IMR-90 (cell line): ENCODE measurements around the gene HTT. TPM values are rescaled to one million over a fixed set of nuclear protein-coding genes. Genes with fewer than 3 reads are reported as not detected.

ENCODE experiments used
- ATAC-seq: fragments of 200-7000 bp; cut with Tn5 transposase; 2 replicates; pipeline ENCODE4 v1.9.1; 2020; ENCODE audit warnings: low read depth, mild to moderate bottlenecking, moderate library complexity
- BruUV-seq: library from RNA; stranded (reverse); fragments of 400-500 nt; replicated peaks from 2 replicates; lab custom pipeline; 2021; lab: Mats Ljungman, UMichigan
- CTCF ChIA-PET: fragments of 300-600 bp; formaldehyde crosslinking; extraction: SDS; loops from one replicate; lab custom pipeline; 2021; ENCODE audit warnings: antibody characterized with exemption; lab: Yijun Ruan, JAX
- POLR2A ChIA-PET: fragments of 300-600 bp; sonication (Branson Sonifier 250); formaldehyde crosslinking; loops from one replicate; lab custom pipeline; 2022; ENCODE audit warnings: antibody characterized with exemption; ENCODE audit not compliant: unreplicated experiment; lab: Charles Lee
- DNase-seq: peaks from one replicate; pipeline ENCODE4 v3.0.0; 2013
- H2AFZ ChIP-seq: replicated peaks from 2 replicates; pipeline ENCODE3; 2013; ENCODE audit warnings: low read length, mild to moderate bottlenecking; ENCODE audit not compliant: poor library complexity
- H2AK5ac ChIP-seq: 2 replicates; pipeline ENCODE4 v1.6.1; 2013; ENCODE audit warnings: low read depth, low read length, inconsistent platforms
- H2AK9ac ChIP-seq: replicated peaks from 2 replicates; pipeline ENCODE3; 2013; ENCODE audit warnings: mild to moderate bottlenecking, low read depth, low read length, moderate library complexity; ENCODE audit not compliant: poor library complexity
- H2BK120ac ChIP-seq: 2 replicates; pipeline ENCODE4 v1.6.1; 2013; ENCODE audit warnings: low read depth, low read length, inconsistent platforms
- H2BK15ac ChIP-seq: 3 replicates; pipeline ENCODE4 v1.6.1; 2013; ENCODE audit warnings: low read depth, low read length, inconsistent platforms
- H2BK20ac ChIP-seq: 2 replicates; pipeline ENCODE4 v1.6.1; 2013; ENCODE audit warnings: low read depth, mild to moderate bottlenecking, inconsistent platforms, low read length, moderate library complexity
- H2BK5ac ChIP-seq: 2 replicates; pipeline ENCODE4 v1.6.1; 2013; ENCODE audit warnings: mild to moderate bottlenecking, low read depth, low read length, inconsistent platforms; ENCODE audit not compliant: poor library complexity, severe bottlenecking
- H3K14ac ChIP-seq: replicated peaks from 2 replicates; pipeline ENCODE4 v1.6.1; 2013; ENCODE audit warnings: low read depth, low read length, inconsistent platforms
- H3K18ac ChIP-seq: 2 replicates; pipeline ENCODE4 v1.6.1; 2013; ENCODE audit warnings: low read depth, low read length, control low read depth
- H3K23ac ChIP-seq: 2 replicates; pipeline ENCODE4 v1.6.1; 2013; ENCODE audit warnings: low read depth, low read length, inconsistent platforms
- H3K27ac ChIP-seq: 2 replicates; pipeline ENCODE4 v1.5.1; 2013; ENCODE audit warnings: mild to moderate bottlenecking, control low read depth, low read length; ENCODE audit not compliant: insufficient read depth
- H3K27me3 ChIP-seq: 2 replicates; pipeline ENCODE4 v1.6.1; 2013; ENCODE audit warnings: low read length; ENCODE audit not compliant: control insufficient read depth, insufficient read depth
- H3K36me3 ChIP-seq: 2 replicates; pipeline ENCODE4 v1.6.1; 2013; ENCODE audit warnings: low read length, mixed read lengths; ENCODE audit not compliant: control insufficient read depth, insufficient read depth
- H3K4ac ChIP-seq: 2 replicates; pipeline ENCODE4 v1.6.1; 2013; ENCODE audit warnings: low read depth, low read length, inconsistent platforms
- H3K4me1 ChIP-seq: 2 replicates; pipeline ENCODE4 v1.6.1; 2013; ENCODE audit warnings: low read length, mixed read lengths; ENCODE audit not compliant: control insufficient read depth, insufficient read depth
- H3K4me2 ChIP-seq: 2 replicates; pipeline ENCODE4 v1.6.1; 2013; ENCODE audit warnings: low read depth, mild to moderate bottlenecking, control low read depth, low read length, moderate library complexity
- H3K4me3 ChIP-seq: 2 replicates; pipeline ENCODE4 v1.5.1; 2013; ENCODE audit warnings: low read depth, mild to moderate bottlenecking, control low read depth, low read length, moderate library complexity; ENCODE audit not compliant: insufficient read depth
- H3K56ac ChIP-seq: 2 replicates; pipeline ENCODE4 v1.6.1; 2013; ENCODE audit warnings: low read length, inconsistent platforms; ENCODE audit not compliant: insufficient read depth; ENCODE audit errors: extremely low read depth
- H3K79me1 ChIP-seq, 2 experiments: 2 replicates each; pipeline ENCODE4 v1.6.1; 2013; ENCODE audit warnings: low read length in 2 of 2, inconsistent platforms in 1 of 2, low read depth in 1 of 2
- H3K9ac ChIP-seq: 2 replicates; pipeline ENCODE4 v1.6.1; 2013; ENCODE audit warnings: low read depth, low read length, control low read depth
- H3K9me1 ChIP-seq: 2 replicates; pipeline ENCODE4 v1.6.1; 2013; ENCODE audit warnings: low read length, inconsistent platforms; ENCODE audit not compliant: insufficient read depth
- H3K9me3 ChIP-seq: 2 replicates; pipeline ENCODE4 v1.6.1; 2013; ENCODE audit warnings: low read length; ENCODE audit not compliant: control insufficient read depth, insufficient read depth
- H4K20me1 ChIP-seq: 2 replicates; pipeline ENCODE4 v1.6.1; 2013; ENCODE audit warnings: low read length, inconsistent platforms; ENCODE audit not compliant: insufficient read depth
- H4K5ac ChIP-seq: 2 replicates; pipeline ENCODE4 v1.6.1; 2013; ENCODE audit warnings: mild to moderate bottlenecking, low read depth, low read length, control low read depth
- H4K8ac ChIP-seq, 2 experiments: 2 replicates each; pipeline ENCODE4 v1.6.1; 2013; ENCODE audit warnings: low read depth in 2 of 2, low read length in 2 of 2, control low read depth in 1 of 2, inconsistent platforms in 1 of 2
- H4K91ac ChIP-seq: 2 replicates; pipeline ENCODE4 v1.6.1; 2013; ENCODE audit warnings: low read depth, low read length, inconsistent platforms; ENCODE audit not compliant: insufficient read depth
- BHLHE40 ChIP-seq: fragments of 150-350 bp; IDR thresholded peaks from 2 replicates; pipeline ENCODE4 v1.6.1; 2016; ENCODE audit warnings: mild to moderate bottlenecking, low read depth, low read length
- CHD1 ChIP-seq: IDR thresholded peaks from 2 replicates; pipeline ENCODE4 v1.6.1; 2012; ENCODE audit warnings: low read depth, low read length, improper control_type of control experiment
- MAZ ChIP-seq: IDR thresholded peaks from 2 replicates; pipeline ENCODE4 v1.6.1; 2012; ENCODE audit warnings: low read depth, mild to moderate bottlenecking, low read length, improper control_type of control experiment, moderate library complexity, borderline replicate concordance
- POLR2A ChIP-seq: IDR thresholded peaks from 2 replicates; pipeline ENCODE4 v1.6.1; 2012; ENCODE audit warnings: mild to moderate bottlenecking, low read depth, low read length
- RAD21 ChIP-seq: IDR thresholded peaks from 2 replicates; pipeline ENCODE4 v1.6.1; 2012; ENCODE audit warnings: low read length, improper control_type of control experiment
- WGBS, 2 experiments: methylation state at CpG; one replicate each; pipeline versions ENCODE4 v1.1.5 to v1.1.7; 2013; ENCODE audit warnings: missing lambda C conversion rate in 2 of 2; ENCODE audit not compliant: insufficient read length in 1 of 2; ENCODE audit errors: extremely low coverage in 2 of 2; 5-methylcytosine and 5-hydroxymethylcytosine counted together
- dilution Hi-C: fragments of 300-500 bp; cut with HindIII; formaldehyde crosslinking; loops from one replicate; pipeline ENCODE4 v1.14.3; 2018; ENCODE audit warnings: low sequenced_read_pairs; ENCODE audit not compliant: unreplicated experiment
- in situ Hi-C: fragments of 300-500 bp; cut with MboI; formaldehyde crosslinking; loops from 3 replicates; pipeline ENCODE4 v1.14.3; 2019; ENCODE audit warnings: low sequenced_read_pairs, inconsistent platforms, mixed read lengths
- intact Hi-C: fragments of 100-400 bp; cut with micrococcal nuclease; formaldehyde crosslinking; loops from 2 replicates; pipeline ENCODE4 v1.10.0; 2022
- polyA plus RNA-seq, 3 experiments: library from polyadenylated mRNA; depleted of rRNA; stranded (reverse); fragments of >200 nt; gene quantifications; 2 replicates each; pipeline ENCODE4 v1.2.3, GENCODE V29; 2012; ENCODE audit warnings: low replicate concordance in 1 of 3
- total RNA-seq: library from RNA; depleted of rRNA; stranded (reverse); fragments of >200 nt; gene quantifications from 2 replicates; pipeline ENCODE4 v1.2.3, GENCODE V29; 2012

Gene HTT
- total and polyA plus RNA-seq, 2 of the 4 experiments (the other 2 are of a cell fraction), result 11.6 to 14.3 TPM

DNA sequence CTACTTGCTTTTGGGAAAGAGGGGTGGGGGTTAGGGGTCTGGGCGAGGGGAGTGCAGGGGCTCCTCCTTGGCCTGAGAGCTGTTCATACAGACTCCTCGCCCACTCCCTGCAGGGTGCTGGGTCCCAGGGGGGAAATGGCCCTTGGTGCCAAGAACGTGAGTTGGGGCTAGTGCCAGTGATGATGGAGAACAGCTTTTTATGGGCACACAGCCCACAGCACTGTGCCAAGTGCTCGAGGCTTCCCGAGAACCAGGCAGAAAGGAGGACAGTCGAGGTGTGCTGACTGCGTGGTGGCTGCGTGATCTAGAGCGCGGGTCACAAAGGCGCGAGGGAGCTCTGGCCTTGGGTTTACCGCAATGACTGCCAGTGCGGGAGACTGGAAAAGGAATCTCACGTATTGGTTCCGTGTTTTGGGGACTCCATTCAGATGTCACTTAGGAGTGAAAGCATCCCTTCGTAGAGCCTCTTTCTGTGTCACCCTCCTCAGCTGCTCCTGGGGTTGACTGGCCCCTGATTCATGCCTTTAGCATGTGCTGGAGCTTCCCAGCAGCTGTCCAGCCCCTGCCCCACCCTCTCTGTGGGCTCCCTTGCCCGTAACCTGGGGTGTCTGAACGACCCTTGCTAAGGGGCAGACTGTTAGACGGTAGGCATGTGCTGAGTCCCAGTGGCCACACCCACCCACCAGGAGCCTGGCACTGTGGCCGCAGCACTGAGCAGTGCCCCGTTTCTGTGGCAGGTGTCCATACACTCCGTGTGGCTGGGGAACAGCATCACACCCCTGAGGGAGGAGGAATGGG lies 153.6 kb downstream of the HTT start:
- peaks cover 60% of the 10 kb centered on the region for H3K36me3 ChIP-seq
- no peak overlapping the region for H2BK20ac ChIP-seq
- intact Hi-C loops (no loop called here), dilution Hi-C loops (no loop called here), in situ Hi-C loops (no loop called here)
- no peak overlapping the region for H3K4ac ChIP-seq
- no peak overlapping the region for H4K91ac ChIP-seq
- no peak overlapping the region for H3K27ac ChIP-seq
- no peak overlapping the region for H3K4me2 ChIP-seq
- peaks cover 3% of the 10 kb centered on the region for H3K4me1 ChIP-seq
- no peak overlapping the region for H3K14ac ChIP-seq
- peaks cover 3% of the 10 kb centered on the region; the same call in 1 of the 2 replicates for H4K20me1 ChIP-seq
- no TSS peak for BruUV-seq
- H3K27me3 ChIP-seq, result no peaks in the 10 kb centered on the region
- H4K5ac ChIP-seq, result no peak overlapping the region
- no peak overlapping the region for H4K8ac ChIP-seq
- H2AFZ ChIP-seq, result no peak overlapping the region
- no peak overlapping the region for H2BK120ac ChIP-seq
- ChIA-PET CTCF (no interaction called here), POLR2A (no interaction called here)
- no peak overlapping the region for H3K56ac ChIP-seq
- peaks cover 0 to 9% of the 10 kb centered on the region in 2 experiments; a peak in 1 of 4 replicates for H3K79me1 ChIP-seq
- H3K9me3 ChIP-seq, result no peaks in the 10 kb centered on the region
- H2BK5ac ChIP-seq, result no peak overlapping the region
- DNase-seq, result peak; percentile 21
- H2BK15ac ChIP-seq, result no peak overlapping the region
- H2AK9ac ChIP-seq, result no peak overlapping the region
- H3K4me3 ChIP-seq, result no peak overlapping the region
- ATAC-seq, result peak; percentile 46; the same call in 1 of the 2 replicates
- H3K9ac ChIP-seq, result no peak overlapping the region
- H3K9me1 ChIP-seq, result peaks cover 11% of the 10 kb centered on the region
- no peak overlapping the region for H3K18ac ChIP-seq
- no peak overlapping the region for H3K23ac ChIP-seq
- no peak overlapping the region for H2AK5ac ChIP-seq
- TF ChIP-seq BHLHE40 (no peak), CHD1 (no peak), POLR2A (no peak), RAD21 (no peak), MAZ (no peak)
- 94% methylated on average over 7 of the region's 23 CpGs; no CpG with 5 or more reads in 1 of the 2 experiments for WGBS, 2 experiments
